KMS-11 (cell line): ENCODE data around the gene CACNB1.
"Not testable (repeated sequence)": the region's sequence is repeated elsewhere in the genome, so short reads cannot be mapped to it uniquely, and the experiment has no call there.

Source experiments
- H2AFZ ChIP-seq: fragments of 200-600 bp; sonication (generic); 2 replicates; pipeline ENCODE4 v1.6.1; 2016; ENCODE audit warnings: antibody characterized with exemption, mixed run types, low read depth
- H3K27ac ChIP-seq: fragments of 200-600 bp; sonication (generic); 2 replicates; pipeline ENCODE4 v1.6.1; 2016; ENCODE audit warnings: mild to moderate bottlenecking, mixed run types
- H3K27me3 ChIP-seq: fragments of 200-600 bp; sonication (generic); 2 replicates; pipeline ENCODE4 v1.6.1; 2017; ENCODE audit warnings: mild to moderate bottlenecking, low read depth, mixed run types, moderate library complexity; ENCODE audit not compliant: insufficient read depth
- H3K36me3 ChIP-seq: fragments of 200-600 bp; sonication (generic); 2 replicates; pipeline ENCODE4 v1.6.1; 2017; ENCODE audit warnings: mild to moderate bottlenecking, mixed run types; ENCODE audit not compliant: insufficient read depth
- H3K4me1 ChIP-seq: fragments of 200-600 bp; sonication (generic); 2 replicates; pipeline ENCODE4 v1.6.1; 2016; ENCODE audit warnings: mild to moderate bottlenecking, low read depth, mixed run types; ENCODE audit not compliant: poor library complexity, severe bottlenecking
- H3K4me2 ChIP-seq: fragments of 200-600 bp; sonication (generic); 2 replicates; pipeline ENCODE4 v1.7.0; 2016; ENCODE audit warnings: mild to moderate bottlenecking, mixed run types
- H3K4me3 ChIP-seq: fragments of 200-600 bp; sonication (generic); IDR thresholded peaks from 2 replicates; pipeline ENCODE4 v1.6.1; 2017; ENCODE audit warnings: low read depth, low read length, mixed read lengths; ENCODE audit not compliant: insufficient read depth
- H3K79me2 ChIP-seq: fragments of 200-600 bp; sonication (generic); 2 replicates; pipeline ENCODE4 v1.6.1; 2016; ENCODE audit warnings: low read depth, mixed run types; ENCODE audit not compliant: insufficient read depth
- H3K9ac ChIP-seq: fragments of 200-600 bp; sonication (generic); 2 replicates; pipeline ENCODE4 v1.6.1; 2016; ENCODE audit warnings: mild to moderate bottlenecking, mixed run types
- H4K20me1 ChIP-seq: fragments of 200-600 bp; sonication (generic); 2 replicates; pipeline ENCODE4 v1.6.1; 2016; ENCODE audit warnings: mild to moderate bottlenecking, mixed run types; ENCODE audit not compliant: insufficient read depth
- TF ChIP-seq, protein P1 (sequence below): fragments of 200-600 bp; sonication (generic); conservative IDR thresholded peaks from 2 replicates; pipeline ENCODE4 v1.6.1; 2017; ENCODE audit warnings: low read depth, mild to moderate bottlenecking, antibody characterized with exemption, low read length, moderate library complexity, mixed read lengths

Gene CACNB1

DNA sequence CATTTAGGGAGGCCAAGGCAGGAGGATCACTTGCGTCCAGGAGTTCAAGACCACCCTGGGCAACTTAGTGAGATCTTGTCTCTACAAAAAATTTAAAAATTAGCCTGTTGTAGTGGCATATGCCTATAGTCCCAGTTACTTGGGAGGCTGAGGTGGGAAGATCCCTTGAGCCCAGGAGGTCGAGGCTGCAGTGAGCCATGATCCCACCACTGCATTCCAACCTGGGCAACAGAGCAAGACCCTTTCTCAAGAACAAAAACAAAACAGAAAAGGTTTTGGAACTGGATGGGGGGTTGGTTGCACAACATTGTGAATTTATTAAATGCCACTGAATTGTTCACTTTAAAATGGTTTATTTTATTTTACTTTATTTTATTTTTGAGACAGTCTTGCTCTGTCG is 67.3 kb downstream of the CACNB1 start:
- no peaks in the 10 kb centered on the region for H3K36me3 ChIP-seq
- H3K9ac ChIP-seq, result no peak overlapping the region
- H3K4me3 ChIP-seq, result no peak overlapping the region
- H3K4me1 ChIP-seq, result peaks cover 4% of the 10 kb centered on the region
- H3K27me3 ChIP-seq, result no peaks in the 10 kb centered on the region
- TF ChIP-seq, protein P1, sequence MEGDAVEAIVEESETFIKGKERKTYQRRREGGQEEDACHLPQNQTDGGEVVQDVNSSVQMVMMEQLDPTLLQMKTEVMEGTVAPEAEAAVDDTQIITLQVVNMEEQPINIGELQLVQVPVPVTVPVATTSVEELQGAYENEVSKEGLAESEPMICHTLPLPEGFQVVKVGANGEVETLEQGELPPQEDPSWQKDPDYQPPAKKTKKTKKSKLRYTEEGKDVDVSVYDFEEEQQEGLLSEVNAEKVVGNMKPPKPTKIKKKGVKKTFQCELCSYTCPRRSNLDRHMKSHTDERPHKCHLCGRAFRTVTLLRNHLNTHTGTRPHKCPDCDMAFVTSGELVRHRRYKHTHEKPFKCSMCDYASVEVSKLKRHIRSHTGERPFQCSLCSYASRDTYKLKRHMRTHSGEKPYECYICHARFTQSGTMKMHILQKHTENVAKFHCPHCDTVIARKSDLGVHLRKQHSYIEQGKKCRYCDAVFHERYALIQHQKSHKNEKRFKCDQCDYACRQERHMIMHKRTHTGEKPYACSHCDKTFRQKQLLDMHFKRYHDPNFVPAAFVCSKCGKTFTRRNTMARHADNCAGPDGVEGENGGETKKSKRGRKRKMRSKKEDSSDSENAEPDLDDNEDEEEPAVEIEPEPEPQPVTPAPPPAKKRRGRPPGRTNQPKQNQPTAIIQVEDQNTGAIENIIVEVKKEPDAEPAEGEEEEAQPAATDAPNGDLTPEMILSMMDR, result no peak
- no peaks in the 10 kb centered on the region for H4K20me1 ChIP-seq
- no peak overlapping the region for H3K4me2 ChIP-seq
- no peak overlapping the region for H2AFZ ChIP-seq
- H3K27ac ChIP-seq, result no peak overlapping the region
- H3K79me2 ChIP-seq, result no peaks in the 10 kb centered on the region

DNA sequence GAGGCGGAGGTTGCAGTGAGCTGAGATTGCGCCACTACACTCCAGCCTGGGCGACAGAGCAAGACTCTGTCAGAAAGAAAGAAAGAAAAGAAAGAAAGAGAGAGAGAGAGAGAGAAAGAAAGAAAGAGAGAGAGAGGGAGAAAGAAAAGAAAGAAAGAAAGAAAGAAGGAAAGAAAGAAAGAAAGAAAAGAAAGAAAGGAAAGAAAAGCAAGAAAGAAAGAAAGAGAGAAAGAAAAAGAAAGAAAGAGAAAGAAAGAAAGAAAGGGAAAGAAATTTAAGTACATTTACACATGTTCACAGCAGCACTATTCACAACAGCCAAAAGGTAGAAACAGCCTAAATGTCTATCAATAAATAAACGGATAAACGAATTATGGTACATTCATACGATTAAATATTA is 67.9 kb downstream of the CACNB1 start:
- not testable (repeated sequence) for H2AFZ ChIP-seq, H3K4me2 ChIP-seq, H3K36me3 ChIP-seq, H4K20me1 ChIP-seq, H3K27ac ChIP-seq, H3K79me2 ChIP-seq, H3K9ac ChIP-seq, H3K27me3 ChIP-seq, H3K4me1 ChIP-seq, H3K4me3 ChIP-seq

DNA sequence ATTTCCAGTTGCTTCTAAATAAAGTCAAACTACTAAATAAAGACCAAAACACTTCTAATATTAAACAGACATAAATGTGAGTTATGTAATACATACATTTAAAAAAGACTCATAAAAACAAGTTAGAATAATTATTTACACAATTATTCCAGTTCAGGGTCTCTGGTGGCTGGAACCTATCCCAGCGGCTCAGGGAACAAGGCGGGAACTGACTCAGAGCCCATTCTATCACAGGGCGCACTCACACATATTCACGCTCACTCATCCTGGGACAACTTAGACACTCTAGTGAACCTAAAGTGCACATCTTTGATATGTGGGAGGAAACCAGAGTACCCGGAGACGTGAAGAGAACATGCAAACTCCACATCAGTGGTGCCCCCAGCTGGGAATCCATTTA is 71.0 kb downstream of the CACNB1 start:
- H3K27me3 ChIP-seq, result no peaks in the 10 kb centered on the region
- no peak overlapping the region for H2AFZ ChIP-seq
- no peaks in the 10 kb centered on the region for H4K20me1 ChIP-seq
- no peak overlapping the region for H3K4me2 ChIP-seq
- peaks cover 4% of the 10 kb centered on the region for H3K4me1 ChIP-seq
- H3K4me3 ChIP-seq, result no peak overlapping the region
- H3K79me2 ChIP-seq, result no peaks in the 10 kb centered on the region
- no peak overlapping the region for H3K9ac ChIP-seq
- no peaks in the 10 kb centered on the region for H3K36me3 ChIP-seq
- TF ChIP-seq, protein P1, result no peak
- H3K27ac ChIP-seq, result no peak overlapping the region

DNA sequence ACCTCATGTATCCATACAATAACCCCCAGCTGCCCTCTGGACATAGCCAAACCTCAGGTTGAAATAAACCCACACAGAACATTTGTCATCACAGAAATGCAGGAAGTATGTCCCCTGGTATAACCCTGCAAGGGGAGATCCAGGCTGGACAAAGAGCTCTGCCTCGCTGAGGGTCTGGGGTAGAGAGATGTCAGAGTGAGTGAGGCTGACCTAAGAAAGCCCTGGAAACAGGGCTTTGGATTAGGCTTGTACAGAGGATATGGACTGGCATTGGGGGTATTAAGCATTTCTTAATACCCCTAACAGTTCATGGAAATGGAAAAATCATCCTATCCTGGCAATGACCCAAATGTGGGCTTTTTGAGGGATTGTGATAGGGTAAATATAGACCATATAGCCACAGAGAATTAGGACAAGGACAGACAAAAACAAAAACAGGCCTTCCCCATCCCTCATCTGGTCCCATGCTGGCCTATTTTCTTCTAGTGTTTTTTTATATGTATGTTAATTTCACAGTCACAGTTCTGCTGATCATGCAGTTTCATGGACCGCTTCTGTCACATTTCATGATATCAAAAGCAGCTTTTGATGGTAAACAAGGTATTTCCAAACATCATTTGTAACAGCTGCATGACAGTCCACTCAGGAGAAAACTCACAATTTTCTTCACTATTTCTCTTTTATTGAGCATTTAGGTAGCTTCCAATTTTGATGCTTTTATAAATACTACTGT is 72.2 kb downstream of the CACNB1 start:
- Histone ChIP-seq H3K4me3 (no peak overlapping the region), H3K36me3 (no peaks in the 10 kb centered on the region), H3K4me2 (no peak overlapping the region), H3K27ac (no peak overlapping the region), H3K9ac (no peak overlapping the region), H2AFZ (no peak overlapping the region), H3K27me3 (no peaks in the 10 kb centered on the region), H4K20me1 (no peaks in the 10 kb centered on the region), H3K79me2 (no peaks in the 10 kb centered on the region), H3K4me1 (peaks cover 4% of the 10 kb centered on the region)
- TF ChIP-seq, protein P1, result no peak

DNA sequence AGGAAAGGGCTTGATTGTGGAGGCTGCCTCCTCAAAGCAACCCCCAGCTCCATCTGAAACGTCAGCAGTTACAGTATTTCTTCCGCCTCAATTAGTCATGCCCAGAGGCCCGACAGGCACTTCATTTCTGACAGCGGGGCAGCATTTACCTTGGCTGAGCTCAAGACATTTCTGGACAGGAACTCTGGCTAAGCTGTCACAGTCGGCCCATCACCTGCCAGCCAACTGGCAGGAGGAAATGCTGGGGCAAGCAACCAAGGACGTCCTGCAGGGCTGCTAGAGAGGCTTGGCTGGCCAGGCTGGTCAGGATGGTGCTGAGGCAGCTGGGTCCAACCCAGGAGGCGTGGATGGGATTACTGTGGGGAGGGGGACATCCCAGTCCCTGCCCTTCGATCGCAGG is 73.8 kb downstream of the CACNB1 start:
- Histone ChIP-seq H3K4me1 (peaks cover 7% of the 10 kb centered on the region), H3K79me2 (no peaks in the 10 kb centered on the region), H3K4me3 (no peak overlapping the region), H3K9ac (no peak overlapping the region), H2AFZ (no peak overlapping the region), H3K36me3 (no peaks in the 10 kb centered on the region), H3K4me2 (no peak overlapping the region), H3K27ac (no peak overlapping the region), H3K27me3 (no peaks in the 10 kb centered on the region), H4K20me1 (no peaks in the 10 kb centered on the region)
- TF ChIP-seq, protein P1, result no peak
